B cell (primary cell): ENCODE data around the gene EYS. TPM values are rescaled to one million over a fixed set of nuclear protein-coding genes. Genes with fewer than 3 reads are reported as not detected.

Experiments used
- ATAC-seq: fragments of 200-7000 bp; cut with Tn5 transposase; one replicate; pipeline ENCODE4 v1.10.0; 2021; ENCODE audit warnings: low read depth, mild to moderate bottlenecking, moderate number of reproducible peaks, moderate library complexity
- CTCF ChIA-PET: fragments of 350-600 bp; sonication (Branson Sonifier 250); formaldehyde crosslinking; loops from one replicate; lab custom pipeline; 2021; ENCODE audit warnings: antibody characterized with exemption, inconsistent platforms; lab: Charles Lee
- POLR2A ChIA-PET: fragments of 350-600 bp; sonication (Branson Sonifier 250); formaldehyde crosslinking; loops from one replicate; lab custom pipeline; 2021; ENCODE audit warnings: antibody characterized with exemption; lab: Charles Lee
- DNase-seq: peaks from one replicate; pipeline ENCODE4 v3.0.0; 2013
- H2AFZ ChIP-seq: 2 replicates; pipeline ENCODE4 v1.6.1; 2012; ENCODE audit warnings: mild to moderate bottlenecking, low read depth, low read length; ENCODE audit not compliant: insufficient read depth, poor library complexity, severe bottlenecking
- H3K27ac ChIP-seq, 2 donors: 1 replicate in 1 of 2; 2 replicates in 1 of 2; pipeline ENCODE4 v1.5.1; 2012 to 2013; ENCODE audit warnings: low read length in 2 of 2, mild to moderate bottlenecking in 2 of 2, moderate library complexity in 1 of 2
- H3K27me3 ChIP-seq, 4 experiments: fragments of 200-600 bp in 1 of 4; sonication (generic) in 1 of 4; replicated peaks in 1 of 4; 1 replicate in 2 of 4; 2 replicates in 2 of 4; pipeline versions ENCODE4 v1.6.1 to v1.7.0; 2013 to 2016; ENCODE audit warnings: low read length in 3 of 4, mild to moderate bottlenecking in 2 of 4, mixed read lengths in 1 of 4, moderate library complexity in 1 of 4; ENCODE audit not compliant: insufficient read depth in 4 of 4, control insufficient read depth in 3 of 4; ENCODE audit errors: control extremely low read depth in 1 of 4
- H3K36me3 ChIP-seq, 2 experiments: replicated peaks in 1 of 2; 1 replicate in 1 of 2; 2 replicates in 1 of 2; pipeline versions ENCODE4 v1.6.1 to v1.7.1; 2013; ENCODE audit warnings: low read length in 1 of 2; ENCODE audit not compliant: insufficient read depth in 2 of 2, control insufficient read depth in 1 of 2; ENCODE audit errors: control extremely low read depth in 1 of 2, extremely low read depth in 1 of 2
- H3K4me1 ChIP-seq, 2 donors: fragments of 200-600 bp in 1 of 2; sonication (generic) in 1 of 2; 1 replicate in 1 of 2; 2 replicates in 1 of 2; pipeline versions ENCODE4 v1.5.1 to v1.6.1; 2013 to 2017; ENCODE audit warnings: low read length in 2 of 2; ENCODE audit not compliant: control insufficient read depth in 2 of 2, insufficient read depth in 2 of 2
- H3K4me2 ChIP-seq: replicated peaks from 2 replicates; pipeline ENCODE3; 2012; ENCODE audit warnings: mild to moderate bottlenecking, low read depth, low read length; ENCODE audit not compliant: poor library complexity, severe bottlenecking
- H3K4me3 ChIP-seq, 5 experiments: fragments of 200-600 bp in 1 of 5; sonication (generic) in 1 of 5; 1 replicate in 3 of 5; 2 replicates in 2 of 5; pipeline versions ENCODE4 v1.5.1 to v1.7.0; 2011 to 2016; ENCODE audit warnings: low read length in 4 of 5, mild to moderate bottlenecking in 4 of 5, low read depth in 2 of 5, control low read depth in 1 of 5, moderate library complexity in 1 of 5; ENCODE audit not compliant: insufficient read depth in 1 of 5; ENCODE audit errors: control extremely low read depth in 1 of 5, extremely low read depth in 1 of 5
- H3K79me2 ChIP-seq: fragments of 200-600 bp; sonication (generic); one replicate; pipeline ENCODE4 v1.6.0; 2016; ENCODE audit warnings: low read length; ENCODE audit not compliant: control insufficient read depth, insufficient read depth
- H3K9ac ChIP-seq: fragments of 200-600 bp; sonication (generic); 2 replicates; pipeline ENCODE4 v1.6.1; 2017; ENCODE audit warnings: mild to moderate bottlenecking, low read length, moderate library complexity
- H3K9me3 ChIP-seq, 3 donors: one replicate each; pipeline versions ENCODE4 v1.6.1 to v1.7.1; 2013; ENCODE audit warnings: low read length in 2 of 3; ENCODE audit not compliant: control insufficient read depth in 2 of 3, insufficient read depth in 1 of 3; ENCODE audit errors: control extremely low read depth in 1 of 3
- H4K20me1 ChIP-seq: 2 replicates; pipeline ENCODE4 v1.6.0; 2012; ENCODE audit warnings: mild to moderate bottlenecking, low read length; ENCODE audit not compliant: insufficient read depth, control insufficient read depth, poor library complexity, severe bottlenecking
- H3K27ac Mint-ChIP-seq: one replicate; pipeline ENCODE4 v1.8.0; 2021; ENCODE audit warnings: mixed read lengths
- H3K27me3 Mint-ChIP-seq: one replicate; pipeline ENCODE4 v1.8.0; 2021; ENCODE audit warnings: mixed read lengths
- H3K4me1 Mint-ChIP-seq: one replicate; pipeline ENCODE4 v1.8.0; 2021; ENCODE audit warnings: mixed read lengths
- H3K4me3 Mint-ChIP-seq: one replicate; pipeline ENCODE4 v1.8.0; 2021; ENCODE audit warnings: mixed read lengths
- H3K9me3 Mint-ChIP-seq: one replicate; pipeline ENCODE4 v1.8.0; 2022; ENCODE audit warnings: mixed read lengths; ENCODE audit not compliant: insufficient read depth
- EZH2 ChIP-seq: IDR thresholded peaks from 2 replicates; pipeline ENCODE4 v1.6.1; 2012; ENCODE audit warnings: borderline replicate concordance, low read depth, mild to moderate bottlenecking, moderate library complexity, low read length; ENCODE audit not compliant: insufficient read depth, poor library complexity, severe bottlenecking
- WGBS: methylation state at CpG from one replicate; pipeline ENCODE4 v1.1.5; 2013; ENCODE audit warnings: missing lambda C conversion rate; ENCODE audit not compliant: insufficient coverage; 5-methylcytosine and 5-hydroxymethylcytosine counted together
- intact Hi-C: fragments of 100-400 bp; cut with micrococcal nuclease; formaldehyde crosslinking; loops from one replicate; pipeline ENCODE4 v1.10.0; 2022
- polyA plus RNA-seq: library from polyadenylated mRNA; depleted of rRNA; stranded (reverse); fragments of >200 nt; gene quantifications from 2 replicates; pipeline ENCODE4 v1.2.3, GENCODE V29; 2012
- total RNA-seq, 2 donors: library from RNA; stranded (reverse); fragments of 120-200 nt in 1 of 2; gene quantifications; 1 replicate in 1 of 2; 2 replicates in 1 of 2; pipeline versions ENCODE4 v1.2.3 to v1.2.4, GENCODE V29; 2013 to 2022
- TF ChIP-seq, protein P1 (sequence below): fragments of 200-600 bp; IDR thresholded peaks from one replicate; pipeline ENCODE4 v1.8.0; 2022; ENCODE audit warnings: antibody characterized with exemption, mild to moderate bottlenecking

The EYS gene
- total and polyA plus RNA-seq, 2 donors (not counting 1 experiment from before 2014, with no cell fraction given): not detected

DNA sequence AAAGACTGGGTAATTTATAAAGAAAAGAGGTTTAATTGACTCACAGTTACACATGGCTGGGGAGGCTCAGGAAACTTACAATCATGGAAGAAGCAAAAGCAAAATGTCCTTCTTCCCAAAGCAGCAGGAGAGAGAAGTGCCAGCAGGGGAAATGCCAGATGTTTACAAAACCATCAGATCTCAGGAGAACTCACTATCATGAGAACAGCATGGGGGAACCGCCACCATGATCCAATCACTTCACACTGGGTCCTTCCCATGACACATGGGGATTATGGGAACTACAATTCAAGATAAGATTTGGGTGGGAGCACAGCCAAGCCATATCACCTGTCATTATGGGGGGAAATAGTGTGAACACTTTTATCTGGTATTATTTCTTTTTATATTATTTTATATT, 557.2 kb downstream of the EYS start:
- H3K9me3 Mint-ChIP-seq: peaks cover 3% of the 10 kb centered on the region
- Histone ChIP-seq H3K36me3 (no peaks in the 10 kb centered on the region), H3K4me2 (no peak overlapping the region), H2AFZ (no peak overlapping the region), H3K4me3 (no peak overlapping the region), H3K27me3 (no peaks in the 10 kb centered on the region), H3K9ac (no peak overlapping the region), H3K9me3 (peaks cover 0 to 8% (median 0%) of the 10 kb centered on the region in 3 donors), H4K20me1 (no peaks in the 10 kb centered on the region), H3K4me1 (no peaks in the 10 kb centered on the region), H3K79me2 (no peaks in the 10 kb centered on the region), H3K27ac (no peak overlapping the region)
- no peak overlapping the region for H3K27ac Mint-ChIP-seq
- no peak overlapping the region for H3K4me3 Mint-ChIP-seq
- ChIA-PET CTCF (no interaction called here), POLR2A (no interaction called here)
- no peak for DNase-seq
- intact Hi-C loops: no loop called here
- no CpG with 5 or more reads among the region's 1 CpG for WGBS
- ATAC-seq: no peak
- no peaks in the 10 kb centered on the region for H3K4me1 Mint-ChIP-seq
- TF ChIP-seq EZH2: no peak
- TF ChIP-seq, protein P1, sequence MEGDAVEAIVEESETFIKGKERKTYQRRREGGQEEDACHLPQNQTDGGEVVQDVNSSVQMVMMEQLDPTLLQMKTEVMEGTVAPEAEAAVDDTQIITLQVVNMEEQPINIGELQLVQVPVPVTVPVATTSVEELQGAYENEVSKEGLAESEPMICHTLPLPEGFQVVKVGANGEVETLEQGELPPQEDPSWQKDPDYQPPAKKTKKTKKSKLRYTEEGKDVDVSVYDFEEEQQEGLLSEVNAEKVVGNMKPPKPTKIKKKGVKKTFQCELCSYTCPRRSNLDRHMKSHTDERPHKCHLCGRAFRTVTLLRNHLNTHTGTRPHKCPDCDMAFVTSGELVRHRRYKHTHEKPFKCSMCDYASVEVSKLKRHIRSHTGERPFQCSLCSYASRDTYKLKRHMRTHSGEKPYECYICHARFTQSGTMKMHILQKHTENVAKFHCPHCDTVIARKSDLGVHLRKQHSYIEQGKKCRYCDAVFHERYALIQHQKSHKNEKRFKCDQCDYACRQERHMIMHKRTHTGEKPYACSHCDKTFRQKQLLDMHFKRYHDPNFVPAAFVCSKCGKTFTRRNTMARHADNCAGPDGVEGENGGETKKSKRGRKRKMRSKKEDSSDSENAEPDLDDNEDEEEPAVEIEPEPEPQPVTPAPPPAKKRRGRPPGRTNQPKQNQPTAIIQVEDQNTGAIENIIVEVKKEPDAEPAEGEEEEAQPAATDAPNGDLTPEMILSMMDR: no peak
- H3K27me3 Mint-ChIP-seq: no peaks in the 10 kb centered on the region

DNA sequence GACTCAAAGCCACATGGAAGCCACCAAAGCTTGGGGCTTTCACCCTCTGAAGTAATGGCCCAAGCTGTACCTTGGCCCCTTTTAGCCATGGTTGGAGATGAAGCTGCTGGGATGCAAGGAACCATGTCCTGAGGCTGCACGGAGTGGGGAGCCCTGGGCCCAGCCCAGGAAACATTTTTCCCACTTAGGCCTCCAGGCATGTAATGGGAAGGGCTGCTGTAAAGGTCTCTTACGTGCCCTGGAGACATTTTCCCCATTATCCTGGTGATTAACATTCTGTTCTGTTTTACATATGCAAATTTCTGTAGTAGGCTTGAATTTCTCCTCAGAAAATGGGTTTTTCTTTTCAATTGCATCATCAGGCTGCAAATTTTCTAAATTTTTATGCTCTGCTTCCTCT, 558.2 kb downstream of the EYS start:
- no peaks in the 10 kb centered on the region for H3K27me3 ChIP-seq
- no peak overlapping the region for H3K4me2 ChIP-seq
- H3K27ac Mint-ChIP-seq: no peak overlapping the region
- H3K27me3 Mint-ChIP-seq: no peaks in the 10 kb centered on the region
- H3K9me3 ChIP-seq: peaks cover 0 to 8% (median 0%) of the 10 kb centered on the region in 3 donors
- POLR2A ChIA-PET: no interaction called here
- no peaks in the 10 kb centered on the region for H4K20me1 ChIP-seq
- no peak for DNase-seq
- intact Hi-C loops: no loop called here
- H3K27ac ChIP-seq: no peak overlapping the region
- H3K79me2 ChIP-seq: no peaks in the 10 kb centered on the region
- TF ChIP-seq EZH2: no peak
- TF ChIP-seq, protein P1: no peak
- CTCF ChIA-PET: no interaction called here
- H3K36me3 ChIP-seq: no peaks in the 10 kb centered on the region
- no peak overlapping the region for H3K4me3 ChIP-seq
- no peaks in the 10 kb centered on the region for H3K4me1 Mint-ChIP-seq
- ATAC-seq: no peak
- no peak overlapping the region for H2AFZ ChIP-seq
- H3K4me3 Mint-ChIP-seq: no peak overlapping the region
- 100% methylated on average over 1 of the region's 2 CpGs for WGBS
- no peak overlapping the region for H3K9ac ChIP-seq
- no peaks in the 10 kb centered on the region for H3K4me1 ChIP-seq
- H3K9me3 Mint-ChIP-seq: peaks cover 3% of the 10 kb centered on the region
